Activated T-cell treated with anti-CD3 and anti-CD28 coated beads for 4 hours (primary cell): Measurements from ENCODE around the gene SNUPN.
"Not testable (repeated sequence)": the region's sequence is repeated elsewhere in the genome, so short reads cannot be mapped to it uniquely, and the experiment has no call there.

Experiments
- DNase-seq: peaks from one replicate; pipeline ENCODE4 v3.0.0-alpha.2; 2020

The SNUPN gene

GRCh38 chr15:75578173-75578947 lies 47.2 kb downstream of the SNUPN start:
- no peak for DNase-seq

DNA sequence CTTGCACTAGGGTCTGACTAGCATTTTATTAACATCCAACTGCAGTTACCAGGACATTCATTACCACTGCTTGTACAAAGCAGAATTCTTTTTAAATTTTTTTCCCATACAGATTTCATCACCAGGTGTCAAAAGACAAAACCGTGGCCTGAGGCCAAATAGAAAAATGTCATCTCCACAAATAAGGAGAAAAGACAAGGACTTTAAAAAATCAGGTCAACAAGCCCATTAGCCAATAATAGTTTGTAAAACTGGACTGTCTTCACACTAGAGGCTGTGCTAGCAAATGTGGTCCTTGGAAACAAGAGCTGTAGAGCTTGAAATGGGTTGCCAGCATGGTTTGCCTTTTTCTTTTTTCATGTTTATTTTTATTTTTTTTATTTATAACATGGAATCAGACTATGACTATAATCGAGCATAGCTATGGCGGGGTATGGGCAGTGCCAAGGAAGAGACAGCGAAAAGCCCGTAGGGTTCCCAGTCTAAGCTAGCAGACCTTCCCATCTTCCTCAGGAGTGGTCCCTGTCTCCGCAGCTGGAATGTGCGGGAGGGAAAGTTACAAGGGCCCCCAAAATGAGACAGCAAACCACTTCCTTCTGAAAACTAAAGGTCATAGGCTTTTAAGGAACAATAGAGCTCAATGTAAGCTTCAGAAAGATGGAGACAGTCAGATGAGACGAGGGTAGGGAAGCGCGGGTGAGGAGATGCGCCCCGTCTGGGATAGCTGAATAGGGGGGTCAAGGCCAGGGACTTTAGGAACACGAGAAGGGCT lies 47.9 kb downstream of the SNUPN start:
- no peak for DNase-seq

DNA sequence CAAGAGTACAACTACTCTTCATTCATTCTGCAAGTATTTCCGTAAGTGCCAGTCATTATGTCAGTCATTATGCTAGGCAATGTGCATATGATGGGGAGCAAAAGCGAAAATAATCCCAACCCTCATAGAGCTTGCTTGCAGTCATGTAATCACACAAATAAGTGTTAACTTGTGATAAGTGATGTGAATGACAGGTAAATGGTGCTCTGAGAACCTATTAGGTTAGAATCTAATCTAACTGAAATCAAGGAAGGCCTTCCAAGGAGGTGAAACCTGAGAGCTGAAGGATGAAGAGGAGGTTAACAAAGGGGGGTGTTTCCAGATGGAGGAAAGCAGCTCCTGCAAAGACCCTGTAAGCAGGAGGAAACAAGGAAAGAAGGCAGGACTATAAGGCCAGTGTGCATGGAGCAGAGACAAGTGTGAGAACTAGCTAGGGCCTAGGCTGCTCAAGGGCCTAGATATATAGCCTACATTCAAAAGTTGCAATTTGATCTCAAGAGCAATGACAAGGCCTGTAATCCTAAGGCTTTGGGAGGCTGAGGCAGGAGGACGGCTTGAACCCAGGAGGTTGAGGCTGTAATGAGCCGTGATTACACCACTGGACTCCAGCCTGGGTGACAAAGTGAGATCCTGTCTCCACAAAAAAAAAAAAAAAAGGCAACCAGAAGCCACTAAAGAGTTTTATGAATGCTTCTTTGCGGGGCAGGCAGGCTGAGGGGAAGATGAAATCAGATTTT lies 51.7 kb downstream of the SNUPN start:
- no peak for DNase-seq

GRCh38 chr15:75570126-75570845 lies 55.2 kb downstream of the SNUPN start:
- no peak for DNase-seq

- no peak for DNase-seq
These were observed 60.2 kb downstream of the SNUPN start for GRCh38 chr15:75565062-75565970.

GRCh38 chr15:75561888-75562287 lies 63.6 kb downstream of the SNUPN start:
- no peak for DNase-seq

GRCh38 chr15:75559360-75559759 lies 66.2 kb downstream of the SNUPN start:
- DNase-seq = not testable (repeated sequence)

DNA sequence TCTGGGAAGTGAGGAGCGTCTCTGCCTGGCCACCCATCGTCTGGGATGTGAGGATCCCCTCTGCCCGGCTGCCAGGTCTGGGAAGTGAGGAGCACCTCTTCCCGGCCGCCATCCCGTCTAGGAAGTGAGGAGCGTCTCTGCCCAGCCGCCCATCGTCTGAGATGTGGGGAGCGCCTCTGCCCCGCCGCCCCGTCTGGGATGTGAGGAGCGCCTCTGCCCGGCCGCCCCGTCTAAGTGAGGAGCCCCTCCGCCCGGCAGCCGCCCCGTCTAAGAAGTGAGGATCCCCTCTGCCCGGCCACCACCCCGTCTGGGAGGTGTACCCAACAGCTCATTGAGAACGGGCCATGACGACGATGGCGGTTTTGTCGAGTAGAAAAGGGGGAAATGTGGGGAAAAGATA lies 66.6 kb downstream of the SNUPN start:
- DNase-seq = not testable (repeated sequence)

GRCh38 chr15:75554717-75555116 lies 70.8 kb downstream of the SNUPN start:
- DNase-seq = no peak

GRCh38 chr15:75553659-75554058 lies 71.9 kb downstream of the SNUPN start:
- DNase-seq = no peak

DNA sequence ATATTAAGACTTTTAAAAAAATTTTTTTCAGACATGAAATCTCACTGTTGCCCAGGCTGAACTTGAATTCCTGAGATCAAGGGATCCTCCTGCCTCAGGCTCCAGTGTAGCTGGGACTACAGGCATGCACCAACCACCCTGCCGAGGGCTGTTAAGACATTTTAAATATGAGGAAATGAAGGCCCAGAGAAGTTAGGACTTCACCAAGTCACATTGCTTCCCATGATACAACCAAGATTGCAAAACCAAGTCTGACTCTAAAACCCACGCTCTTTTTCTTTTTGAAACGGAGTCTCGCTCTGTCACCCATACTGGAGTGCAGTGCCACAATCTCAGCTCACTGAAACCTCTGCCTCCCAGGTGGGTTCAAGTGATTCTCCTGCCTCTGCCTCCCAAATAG lies 74.4 kb downstream of the SNUPN start:
- DNase-seq = no peak
